ENCODE measurements around the gene SLC25A24.

GRCh38 chr1:108106775-108107174, 93.4 kb downstream of the SLC25A24 start:
- TF ChIP-seq ZNF8 (CRISPR knock-in tag; IDR thresholded peaks at IDR 0.05), result no peak
- no peak for TF ChIP-seq ZC3H10 (CRISPR knock-in tag; IDR thresholded peaks at IDR 0.05)
- TF ChIP-seq ISL1 (CRISPR knock-in tag; IDR thresholded peaks at IDR 0.05), result no peak
- TF ChIP-seq ZNF565 (CRISPR knock-in tag; conservative IDR thresholded peaks at IDR 0.05; ENCODE audit: low read depth), result no peak
- no peak for TF ChIP-seq ZFP3 (CRISPR knock-in tag; IDR thresholded peaks at IDR 0.05)
- TF ChIP-seq PATZ1 (CRISPR knock-in tag; IDR thresholded peaks at IDR 0.05; ENCODE audit: borderline replicate concordance), result no peak
- TF ChIP-seq GLIS3 (CRISPR knock-in tag; IDR thresholded peaks at IDR 0.05), result no peak
- no peak for TF ChIP-seq CREB5 (CRISPR knock-in tag; IDR thresholded peaks at IDR 0.05; ENCODE audit: low read depth)
- TF ChIP-seq CSRNP3 (CRISPR knock-in tag; IDR thresholded peaks at IDR 0.05), result no peak
- no peak for TF ChIP-seq BACH2 (CRISPR knock-in tag; IDR thresholded peaks at IDR 0.05; ENCODE audit: borderline replicate concordance)
- no peak for TF ChIP-seq TCF4 (CRISPR knock-in tag; IDR thresholded peaks at IDR 0.05; ENCODE audit: borderline replicate concordance)
